HK-2 (cell line): ENCODE measurements around the gene CIC.
"Not testable (repeated sequence)": the region's sequence is repeated elsewhere in the genome, so short reads cannot be mapped to it uniquely, and the experiment has no call there.

ENCODE experiments used
- DNase-seq: peaks from one replicate; pipeline ENCODE4 v3.0.0-alpha.2; 2018; ENCODE audit not compliant: unreplicated experiment

The CIC gene

DNA sequence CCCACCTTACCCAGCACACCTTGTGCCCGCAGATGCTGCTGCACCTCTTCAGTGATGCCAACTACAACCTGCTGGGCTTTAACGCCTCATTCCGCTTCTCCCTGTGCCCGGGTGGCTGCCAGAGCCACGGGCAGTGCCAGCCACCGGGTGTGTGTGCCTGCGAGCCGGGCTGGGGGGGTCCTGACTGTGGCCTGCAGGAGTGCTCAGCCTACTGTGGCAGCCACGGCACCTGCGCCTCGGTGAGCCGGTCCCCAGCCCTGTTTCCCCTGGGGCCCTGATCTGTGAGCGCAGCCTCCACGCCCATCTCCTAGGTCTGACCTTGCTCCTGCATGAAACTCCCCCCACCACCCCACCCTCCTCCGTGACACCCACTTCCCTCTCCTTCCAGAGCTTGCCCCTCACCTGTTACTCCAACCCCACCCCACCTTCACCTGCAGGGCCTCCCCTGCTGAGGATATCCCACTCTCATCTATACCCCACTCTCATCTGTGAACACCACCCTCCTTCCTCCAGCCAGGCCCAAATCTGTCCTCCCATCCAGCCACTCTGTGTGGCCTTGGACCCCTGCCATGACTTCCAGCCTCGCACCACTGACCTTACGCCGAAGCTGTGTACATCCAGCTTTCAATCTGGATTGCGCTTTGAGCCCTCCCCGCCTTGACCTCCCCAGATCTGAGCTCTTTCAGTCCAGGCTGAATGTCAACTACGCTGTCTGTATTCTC is 65.1 kb downstream of the CIC start:
- DNase-seq: no peak

DNA sequence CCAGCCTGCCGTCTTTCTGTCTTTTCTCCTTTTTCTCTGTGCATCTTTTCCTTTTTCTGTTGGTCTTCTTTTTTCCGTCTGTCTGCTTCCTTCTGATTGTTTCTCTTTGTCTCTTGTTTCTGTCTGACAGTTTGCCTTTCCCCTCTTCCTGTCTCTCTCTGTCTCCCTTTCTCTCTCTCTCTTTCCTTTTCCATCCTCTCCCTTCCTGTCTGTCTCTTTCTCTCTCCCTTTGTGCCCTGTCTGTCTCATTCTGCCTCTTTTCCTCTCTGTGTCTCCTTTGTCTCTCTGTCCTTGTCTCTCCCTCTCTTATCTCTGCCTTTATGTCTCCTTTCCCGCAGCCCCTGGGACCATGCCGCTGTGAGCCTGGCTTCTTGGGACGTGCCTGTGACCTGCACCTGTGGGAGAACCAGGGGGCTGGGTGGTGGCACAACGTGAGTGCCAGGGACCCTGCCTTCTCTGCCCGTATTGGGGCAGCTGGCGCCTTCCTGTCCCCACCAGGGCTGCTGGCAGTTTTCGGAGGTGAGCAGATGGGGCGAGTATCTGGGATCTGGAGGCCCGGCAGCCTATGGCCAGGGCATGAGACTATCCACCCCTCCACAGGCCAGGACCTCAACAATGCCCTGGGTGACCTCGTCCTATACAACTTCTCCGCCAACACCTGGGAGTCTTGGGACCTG is 65.8 kb downstream of the CIC start:
- no peak for DNase-seq

DNA sequence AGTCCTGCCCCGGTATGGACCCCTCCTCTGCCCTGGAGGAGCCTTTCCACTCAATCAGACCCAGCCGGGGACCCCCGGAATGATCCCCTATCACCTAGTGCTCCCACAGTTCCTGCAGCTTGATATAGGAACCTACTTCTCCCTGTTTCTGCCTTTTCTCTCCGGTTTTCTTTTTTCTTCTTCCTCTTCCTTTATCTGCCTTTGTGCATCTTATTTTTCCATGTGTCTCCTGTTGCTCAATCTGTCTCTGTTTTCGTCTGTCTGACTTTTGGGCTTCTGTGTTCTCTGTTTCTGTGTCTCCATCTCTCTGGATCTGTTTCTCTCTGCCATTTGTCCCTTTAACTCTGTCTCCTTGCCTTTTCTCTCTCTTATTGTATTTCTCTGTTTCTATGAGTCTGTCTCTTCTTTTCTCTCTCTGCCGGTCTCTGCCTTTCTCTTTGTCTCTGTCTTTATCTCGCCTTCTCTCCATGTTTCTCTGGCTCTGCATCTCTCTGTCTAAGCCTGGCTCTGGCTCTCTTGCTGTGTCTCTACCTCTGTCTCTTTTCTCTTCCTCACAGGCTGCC is 66.4 kb downstream of the CIC start:
- DNase-seq: no peak

DNA sequence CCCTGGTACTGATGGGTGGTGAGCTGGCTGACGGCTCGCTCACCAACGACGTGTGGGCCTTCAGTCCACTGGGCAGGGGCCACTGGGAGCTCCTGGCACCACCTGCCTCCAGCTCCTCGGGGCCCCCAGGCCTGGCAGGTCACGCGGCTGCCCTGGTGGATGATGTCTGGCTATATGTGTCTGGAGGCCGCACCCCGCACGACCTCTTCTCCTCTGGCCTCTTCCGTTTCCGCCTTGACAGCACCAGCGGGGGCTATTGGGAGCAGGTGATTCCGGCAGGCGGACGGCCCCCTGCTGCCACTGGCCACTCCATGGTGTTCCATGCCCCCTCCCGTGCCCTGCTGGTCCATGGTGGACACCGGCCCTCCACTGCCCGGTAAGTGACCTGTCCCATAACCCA is 66.9 kb downstream of the CIC start:
- DNase-seq: no peak

DNA sequence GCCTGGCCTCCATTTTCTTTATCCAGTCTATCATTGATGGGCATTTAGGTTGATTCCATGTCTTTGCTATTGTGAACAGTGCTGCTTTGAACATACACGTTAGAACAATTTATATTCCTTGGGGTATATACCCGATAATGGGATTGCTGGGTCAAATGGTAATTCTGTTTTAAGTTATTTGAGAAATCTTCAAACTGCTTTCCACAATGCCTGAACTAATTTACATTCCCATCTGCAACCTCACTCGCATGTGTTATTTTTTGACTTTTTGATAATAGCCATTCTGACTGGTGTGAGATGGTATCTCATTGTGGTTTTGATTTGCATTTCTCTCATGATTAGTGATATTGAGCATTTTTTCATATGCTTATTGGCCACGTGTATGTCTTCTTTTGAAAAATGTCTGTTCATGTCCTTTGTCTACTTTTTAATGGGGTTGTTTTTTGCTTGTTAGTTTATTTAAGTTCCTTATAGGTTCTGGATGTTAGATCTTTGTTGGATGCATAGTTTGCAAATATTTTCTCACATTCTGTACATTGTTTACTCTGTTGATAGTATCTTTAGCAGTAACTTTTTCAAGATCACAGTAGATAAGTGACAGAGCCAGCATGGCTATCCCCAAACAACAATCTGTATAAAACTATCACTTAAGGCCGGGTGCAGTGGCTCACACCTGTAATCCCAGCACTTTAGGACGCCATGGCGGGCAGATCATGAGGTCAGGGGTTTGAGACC is 70.2 kb downstream of the CIC start:
- DNase-seq: not testable (repeated sequence)

DNA sequence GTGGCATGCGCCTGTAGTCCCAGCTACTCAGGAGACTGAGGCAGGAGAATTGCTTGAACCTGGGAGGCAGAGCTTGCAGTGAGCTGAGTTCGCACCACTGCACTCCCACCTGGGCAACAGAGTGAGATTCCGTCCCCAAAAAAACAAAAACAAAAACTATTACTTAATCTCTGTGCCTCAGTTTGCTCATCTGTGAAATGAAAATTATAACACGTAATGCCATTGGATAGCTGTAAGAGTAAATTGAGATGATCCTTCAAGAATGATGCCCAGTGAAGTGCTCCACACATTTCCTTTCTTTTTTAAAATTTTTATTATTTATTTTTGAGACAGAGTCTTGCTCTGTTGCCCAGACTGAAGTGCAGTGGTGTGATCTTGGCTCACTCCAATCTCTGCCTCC is 70.9 kb downstream of the CIC start:
- not testable (repeated sequence) for DNase-seq

DNA sequence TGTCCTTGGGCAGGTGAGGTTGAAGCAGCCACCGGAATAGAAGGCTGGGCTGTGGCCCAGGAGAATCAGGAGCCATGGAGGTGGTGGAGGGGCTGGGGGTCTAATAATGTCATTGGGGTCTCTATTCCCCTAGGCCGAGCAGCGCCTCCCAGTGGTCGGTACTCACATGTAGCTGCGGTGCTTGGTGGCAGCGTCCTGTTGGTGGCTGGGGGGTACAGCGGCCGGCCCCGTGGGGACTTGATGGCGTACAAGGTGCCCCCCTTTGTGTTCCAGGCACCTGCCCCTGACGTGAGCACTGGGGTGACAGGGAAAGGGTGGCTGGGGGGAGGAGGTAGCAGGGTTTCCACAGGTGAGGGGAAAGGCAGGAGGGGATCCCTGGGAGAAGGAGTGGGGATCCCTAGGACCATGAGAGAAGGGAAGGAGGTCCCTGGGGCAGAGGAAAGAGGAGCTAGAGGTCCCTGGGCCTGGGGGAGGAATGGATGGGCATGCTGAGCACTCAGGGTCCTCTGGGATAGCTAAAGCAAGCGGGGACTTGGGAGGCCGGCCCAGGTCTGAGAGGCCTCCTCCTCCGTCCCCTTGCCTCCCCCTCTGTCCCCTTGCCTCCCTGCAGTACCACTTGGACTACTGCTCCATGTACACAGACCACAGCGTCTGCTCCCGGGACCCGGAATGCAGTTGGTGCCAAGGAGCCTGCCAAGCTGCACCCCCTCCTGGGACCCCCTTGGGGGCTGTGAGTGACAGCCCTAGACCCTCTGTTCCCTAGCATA is 74.5 kb downstream of the CIC start:
- no peak for DNase-seq

DNA sequence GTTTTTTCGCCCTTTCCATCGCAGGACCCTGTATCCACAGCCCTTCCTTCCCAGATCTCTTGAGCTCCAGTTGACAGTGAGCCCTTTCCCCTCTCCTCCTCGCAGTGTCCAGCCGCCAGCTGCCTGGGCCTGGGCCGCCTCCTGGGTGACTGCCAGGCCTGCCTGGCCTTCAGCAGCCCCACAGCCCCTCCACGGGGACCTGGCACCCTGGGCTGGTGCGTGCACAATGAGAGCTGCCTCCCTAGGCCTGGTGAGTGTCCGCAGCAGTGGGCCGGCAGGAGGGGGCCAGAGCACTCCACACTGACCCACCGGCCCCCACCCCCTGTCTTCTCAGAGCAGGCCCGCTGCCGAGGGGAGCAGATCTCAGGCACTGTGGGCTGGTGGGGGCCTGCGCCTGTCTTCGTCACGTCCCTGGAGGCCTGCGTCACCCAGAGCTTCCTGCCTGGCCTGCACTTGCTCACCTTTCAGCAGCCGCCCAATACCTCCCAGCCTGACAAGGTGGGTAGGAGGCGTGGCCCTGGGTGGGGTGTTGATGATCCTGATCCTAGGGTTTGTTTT is 75.4 kb downstream of the CIC start:
- no peak for DNase-seq
